Aorta (tissue), 5 donors: Measurements from ENCODE around the gene SKIC8. TPM values are rescaled to one million over a fixed set of nuclear protein-coding genes. Genes with fewer than 3 reads are reported as not detected.
A peak's percentile ranks its signal among the peaks of the same experiment; 100 is the strongest.

ENCODE experiments used
- ATAC-seq: fragments of 200-7000 bp; cut with Tn5 transposase; one replicate; pipeline ENCODE4 v1.9.1; 2022; ENCODE audit warnings: moderate library complexity; ENCODE audit not compliant: low FRiP score
- DNase-seq, 2 donors: peaks; one replicate each; pipeline ENCODE4 v3.0.0-alpha.2; 2020
- H3K27ac ChIP-seq, 2 donors: one replicate each; pipeline ENCODE4 v1.5.1; 2013; ENCODE audit warnings: low read length in 2 of 2, mild to moderate bottlenecking in 2 of 2, moderate library complexity in 2 of 2, control low read depth in 1 of 2, inconsistent platforms in 1 of 2, low read depth in 1 of 2
- H3K27me3 ChIP-seq, 2 donors: one replicate each; pipeline ENCODE4 v1.6.1; 2013; ENCODE audit warnings: control low read depth in 1 of 2, low read length in 1 of 2, mild to moderate bottlenecking in 1 of 2, moderate library complexity in 1 of 2; ENCODE audit not compliant: insufficient read depth in 2 of 2, control insufficient read depth in 1 of 2
- H3K36me3 ChIP-seq, 2 donors: one replicate each; pipeline ENCODE4 v1.6.1; 2013; ENCODE audit warnings: control low read depth in 1 of 2, low read length in 1 of 2, mild to moderate bottlenecking in 1 of 2; ENCODE audit not compliant: insufficient read depth in 2 of 2, control insufficient read depth in 1 of 2
- H3K4me1 ChIP-seq, 2 donors: one replicate each; pipeline ENCODE4 v1.6.1; 2013; ENCODE audit warnings: low read length in 2 of 2, control low read depth in 1 of 2, mild to moderate bottlenecking in 1 of 2, moderate library complexity in 1 of 2; ENCODE audit not compliant: insufficient read depth in 2 of 2, control insufficient read depth in 1 of 2
- H3K4me3 ChIP-seq, 2 donors: one replicate each; pipeline ENCODE4 v1.5.1; 2013; ENCODE audit warnings: low read length in 2 of 2, control low read depth in 1 of 2, mild to moderate bottlenecking in 1 of 2
- H3K9me3 ChIP-seq: one replicate; pipeline ENCODE4 v1.6.1; 2013; ENCODE audit warnings: mild to moderate bottlenecking, low read length; ENCODE audit not compliant: control insufficient read depth
- WGBS, 2 donors: extraction: QIAGEN DNeasy Blood & Tissue Kit; methylation state at CpG; one replicate each; pipeline ENCODE4 v1.1.7; 2013; 5-methylcytosine and 5-hydroxymethylcytosine counted together
- intact Hi-C, 2 donors: fragments of 100-400 bp; cut with DNase I; formaldehyde crosslinking; loops; one replicate each; pipeline versions ENCODE4 v1.14.2 to v1.15.0; 2022
- polyA plus RNA-seq, 2 donors: library from polyadenylated mRNA; stranded (reverse); fragments of 200-250 nt; gene quantifications; one replicate each; pipeline ENCODE4 v1.2.3, GENCODE V29; 2013
- total RNA-seq, 2 donors: library from RNA; stranded (reverse); fragmentation: NEBNext Ultra II Directional; extraction: Animal tissue kit (Norgen Biotek cat#: 25700); gene quantifications; one replicate each; pipeline ENCODE4 v1.2.1, GENCODE V29; 2021
- donor health status: healthy with polysubstance abuse.
- donor health status: Bipolar disorder and iron deficiency.
- donor health status: DM: no; HTN: no; CAD: no.
- donor health status: DM: no; HTN: no; CAD: no.
- donor health status: DM: yes; HTN: yes; CAD: no.

Gene SKIC8
- total and polyA plus RNA-seq, 4 donors = 41.4 to 65.2 (median 54.7) TPM

- 19 to 20% methylated on average over 9 of the region's 9 CpGs for WGBS, 2 donors
- no peak overlapping the region for H3K27ac ChIP-seq
- H3K4me3 ChIP-seq = no peak overlapping the region
- DNase-seq (peak in 1 of 2 donors; percentile 67), ATAC-seq (peak; percentile 69)
- intact Hi-C loops = loop anchor here in 1 of 2 donors (10.0 kb wide), 1 partner anchor 116 kb away; no protein-coding TSS in a partner anchor
- H3K36me3 ChIP-seq = no peaks in the 10 kb centered on the region
- no peaks in the 10 kb centered on the region for H3K9me3 ChIP-seq
- no peaks in the 10 kb centered on the region for H3K27me3 ChIP-seq
- H3K4me1 ChIP-seq = no peaks in the 10 kb centered on the region
These were observed 9.1 kb upstream of the SKIC8 start for GRCh38 chr15:78308422-78309032.

- Histone ChIP-seq H3K9me3 (no peaks in the 10 kb centered on the region), H3K4me1 (no peaks in the 10 kb centered on the region), H3K27me3 (no peaks in the 10 kb centered on the region), H3K36me3 (no peaks in the 10 kb centered on the region), H3K4me3 (no peak overlapping the region), H3K27ac (no peak overlapping the region)
- ATAC-seq (no peak), DNase-seq (no peak)
- intact Hi-C loops = loop anchor here in 1 of 2 donors (10.0 kb wide), 1 partner anchor 117 kb away; no protein-coding TSS in a partner anchor
- 50 to 58% methylated on average over 6 of the region's 6 CpGs for WGBS, 2 donors
These were observed 8.6 kb upstream of the SKIC8 start for GRCh38 chr15:78307976-78308375.

GRCh38 chr15:78306176-78306774 is 6.9 kb upstream of the SKIC8 start:
- no peak for ATAC-seq
- Histone ChIP-seq H3K9me3 (no peaks in the 10 kb centered on the region), H3K4me1 (no peaks in the 10 kb centered on the region), H3K36me3 (no peaks in the 10 kb centered on the region), H3K4me3 (no peak overlapping the region), H3K27me3 (no peaks in the 10 kb centered on the region), H3K27ac (no peak overlapping the region)
- DNase-seq = no peak
- intact Hi-C loops = loop anchor here in 1 of 2 donors (10.0 kb wide), 1 partner anchor 119 kb away; no protein-coding TSS in a partner anchor
- WGBS, 2 donors = 73 to 80% methylated on average over 3 of the region's 3 CpGs

- DNase-seq (no peak), ATAC-seq (no peak)
- Histone ChIP-seq H3K36me3 (no peaks in the 10 kb centered on the region), H3K4me3 (no peak overlapping the region), H3K4me1 (no peaks in the 10 kb centered on the region), H3K9me3 (no peaks in the 10 kb centered on the region), H3K27me3 (no peaks in the 10 kb centered on the region), H3K27ac (no peak overlapping the region)
- 80 to 84% methylated on average over 9 of the region's 9 CpGs for WGBS, 2 donors
- intact Hi-C loops = loop anchor here in 1 of 2 donors (10.0 kb wide), 1 partner anchor 120 kb away; no protein-coding TSS in a partner anchor
These were observed 5.0 kb upstream of the SKIC8 start for GRCh38 chr15:78304216-78305066.

GRCh38 chr15:78302579-78303312 is 3.3 kb upstream of the SKIC8 start:
- no peak overlapping the region for H3K4me3 ChIP-seq
- no peaks in the 10 kb centered on the region for H3K36me3 ChIP-seq
- intact Hi-C loops = loop anchor here in 1 of 2 donors (10.0 kb wide), 1 partner anchor 122 kb away; no protein-coding TSS in a partner anchor
- no peaks in the 10 kb centered on the region for H3K9me3 ChIP-seq
- no peak overlapping the region for H3K27ac ChIP-seq
- DNase-seq (no peak), ATAC-seq (no peak)
- H3K27me3 ChIP-seq = no peaks in the 10 kb centered on the region
- H3K4me1 ChIP-seq = no peaks in the 10 kb centered on the region
- WGBS, 2 donors = 66 to 70% methylated on average over 5 of the region's 5 CpGs

GRCh38 chr15:78301828-78302227 is 2.4 kb upstream of the SKIC8 start:
- H3K27ac ChIP-seq = no peak overlapping the region
- H3K4me1 ChIP-seq = no peaks in the 10 kb centered on the region
- no peaks in the 10 kb centered on the region for H3K9me3 ChIP-seq
- intact Hi-C loops = loop anchor here in 1 of 2 donors (10.0 kb wide), 1 partner anchor 123 kb away; no protein-coding TSS in a partner anchor
- ATAC-seq = no peak
- H3K36me3 ChIP-seq = no peaks in the 10 kb centered on the region
- WGBS, 2 donors = 26 to 31% methylated on average over 3 of the region's 3 CpGs
- no peaks in the 10 kb centered on the region for H3K27me3 ChIP-seq
- no peak for DNase-seq
- no peak overlapping the region for H3K4me3 ChIP-seq

GRCh38 chr15:78301326-78301725 is 1.9 kb upstream of the SKIC8 start:
- DNase-seq (no peak), ATAC-seq (no peak)
- no peak overlapping the region for H3K27ac ChIP-seq
- no peak overlapping the region for H3K4me3 ChIP-seq
- H3K36me3 ChIP-seq = no peaks in the 10 kb centered on the region
- H3K27me3 ChIP-seq = no peaks in the 10 kb centered on the region
- no peaks in the 10 kb centered on the region for H3K4me1 ChIP-seq
- no peaks in the 10 kb centered on the region for H3K9me3 ChIP-seq
- intact Hi-C loops = loop anchor here in 1 of 2 donors (10.0 kb wide), 1 partner anchor 123 kb away; no protein-coding TSS in a partner anchor

GRCh38 chr15:78292219-78292618 is 7.2 kb downstream of the SKIC8 start:
- Histone ChIP-seq H3K4me3 (no peak overlapping the region), H3K27ac (no peak overlapping the region), H3K27me3 (no peaks in the 10 kb centered on the region), H3K36me3 (peaks cover 6 to 12% of the 10 kb centered on the region in 2 donors), H3K9me3 (no peaks in the 10 kb centered on the region), H3K4me1 (no peaks in the 10 kb centered on the region)
- 93 to 94% methylated on average over 1 of the region's 1 CpG for WGBS, 2 donors
- DNase-seq (no peak), ATAC-seq (no peak)
- intact Hi-C loops = no loop called here
